ENCODE results near the gene RBBP6. TPM values are rescaled to one million over a fixed set of nuclear protein-coding genes. Genes with fewer than 3 reads are reported as not detected.

Gene RBBP6
- total RNA-seq, 1 experiment from 2014 or later = 54.8 TPM

DNA sequence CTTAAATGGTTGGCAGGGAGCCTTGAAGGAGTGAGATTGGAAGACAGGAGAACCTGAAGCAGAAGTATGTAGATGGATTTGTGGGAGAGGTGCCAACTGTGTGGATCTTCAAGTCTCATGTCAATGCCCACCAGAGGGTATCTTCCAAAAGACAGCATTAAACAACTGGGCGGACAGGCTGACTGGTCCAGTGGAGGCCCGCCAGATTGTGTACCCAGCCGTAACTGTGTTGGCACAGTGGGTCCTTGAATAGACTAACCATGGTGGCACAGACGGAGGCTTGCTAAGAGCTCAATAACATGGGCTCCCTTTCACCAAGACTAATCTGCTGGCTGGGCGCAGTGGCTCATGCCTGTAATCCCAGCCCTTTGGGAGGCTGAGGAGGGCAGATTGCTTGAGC lies 24.2 kb upstream of the RBBP6 start:
- Histone ChIP-seq H3T11ph (ENCODE audit: low read length) (no peak overlapping the region), H4K8ac (replicated peaks; ENCODE audit: insufficient read length, low read depth, low read length) (no peak overlapping the region), H4K20me1 (ENCODE audit: control insufficient read depth, insufficient read depth, insufficient read length) (no peaks in the 10 kb centered on the region), H3K27ac (ENCODE audit: insufficient read length, low read depth, low read length) (no peak overlapping the region), H3K18ac (ENCODE audit: insufficient read length, low read depth, low read length) (no peak overlapping the region), H3K9ac (ENCODE audit: extremely low read depth, insufficient read length, low read length) (no peak overlapping the region), H3K79me1 (ENCODE audit: insufficient read depth, low read depth, low read length, poor library complexity, severe bottlenecking) (no peaks in the 10 kb centered on the region), H3K14ac (ENCODE audit: insufficient read depth, low read length) (no peak overlapping the region), H3K79me2 (ENCODE audit: insufficient read depth, low read length) (no peaks in the 10 kb centered on the region), H2AFZ (ENCODE audit: low read length) (no peak overlapping the region), H2BK12ac (ENCODE audit: insufficient read length, low read depth, low read length) (no peak overlapping the region), H3K23me2 (ENCODE audit: insufficient read length, low read depth, low read length, poor library complexity, severe bottlenecking) (no peaks in the 10 kb centered on the region), H3K9me3 (ENCODE audit: control insufficient read depth, low read depth, low read length) (no peaks in the 10 kb centered on the region), H3K23ac (ENCODE audit: insufficient read length, low read depth, low read length) (no peak overlapping the region), H2AK5ac (ENCODE audit: insufficient read length, low read length) (no peak overlapping the region), H3K56ac (ENCODE audit: insufficient read length, low read depth, low read length) (no peak overlapping the region), H3K4me2 (ENCODE audit: insufficient read depth, insufficient read length, low read length) (no peak overlapping the region), H2BK5ac (ENCODE audit: insufficient read length, low read length) (no peak overlapping the region), H3K27me3 (ENCODE audit: insufficient read depth, low read length) (no peaks in the 10 kb centered on the region), H2BK20ac (ENCODE audit: low read depth, low read length, poor library complexity, severe bottlenecking) (no peak overlapping the region), H4K5ac (ENCODE audit: insufficient read length, low read depth, low read length) (no peak overlapping the region), H3K4ac (ENCODE audit: low read depth, low read length) (no peak overlapping the region), H3K4me1 (ENCODE audit: insufficient read depth, low read length) (no peaks in the 10 kb centered on the region), H2BK120ac (ENCODE audit: low read depth, low read length, poor library complexity, severe bottlenecking) (no peak overlapping the region), H4K91ac (ENCODE audit: insufficient read length, low read depth, low read length) (no peak overlapping the region), H2BK15ac (ENCODE audit: low read depth, low read length) (no peak overlapping the region)
- Mint-ChIP-seq H3K4me1 (peaks cover 7 to 15% of the 10 kb centered on the region in 2 experiments; a peak in 3 of 4 replicates), H3K4me3 (no peak overlapping the region), H3K9me3 (no peaks in the 10 kb centered on the region), H3K36me3 (ENCODE audit: insufficient read depth in 1 of 3, low read depth in 3 of 3) (no peaks in the 10 kb centered on the region), H3K27ac (no peak overlapping the region), H3K27me3 (ENCODE audit: low read depth) (peaks cover 4% of the 10 kb centered on the region)
- no CpG with 5 or more reads among the region's 5 CpGs for WGBS (ENCODE audit: extremely low coverage, insufficient read length, low lambda C conversion rate)
- DNase-seq = no peak
- TF ChIP-seq, protein P1, sequence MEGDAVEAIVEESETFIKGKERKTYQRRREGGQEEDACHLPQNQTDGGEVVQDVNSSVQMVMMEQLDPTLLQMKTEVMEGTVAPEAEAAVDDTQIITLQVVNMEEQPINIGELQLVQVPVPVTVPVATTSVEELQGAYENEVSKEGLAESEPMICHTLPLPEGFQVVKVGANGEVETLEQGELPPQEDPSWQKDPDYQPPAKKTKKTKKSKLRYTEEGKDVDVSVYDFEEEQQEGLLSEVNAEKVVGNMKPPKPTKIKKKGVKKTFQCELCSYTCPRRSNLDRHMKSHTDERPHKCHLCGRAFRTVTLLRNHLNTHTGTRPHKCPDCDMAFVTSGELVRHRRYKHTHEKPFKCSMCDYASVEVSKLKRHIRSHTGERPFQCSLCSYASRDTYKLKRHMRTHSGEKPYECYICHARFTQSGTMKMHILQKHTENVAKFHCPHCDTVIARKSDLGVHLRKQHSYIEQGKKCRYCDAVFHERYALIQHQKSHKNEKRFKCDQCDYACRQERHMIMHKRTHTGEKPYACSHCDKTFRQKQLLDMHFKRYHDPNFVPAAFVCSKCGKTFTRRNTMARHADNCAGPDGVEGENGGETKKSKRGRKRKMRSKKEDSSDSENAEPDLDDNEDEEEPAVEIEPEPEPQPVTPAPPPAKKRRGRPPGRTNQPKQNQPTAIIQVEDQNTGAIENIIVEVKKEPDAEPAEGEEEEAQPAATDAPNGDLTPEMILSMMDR (conservative IDR thresholded peaks at IDR 0.05) = no peak

Data from H9 (cell line).